Body of pancreas (tissue), 4 donors: ENCODE measurements around the gene BTBD18.

Experiments
- POLR2A ChIP-seq, 3 donors: fragments of 450-650 bp; IDR thresholded peaks; one replicate each; pipeline ENCODE4 v1.6.1; 2016; ENCODE audit warnings: antibody characterized with exemption in 3 of 3, mild to moderate bottlenecking in 2 of 3
- TF ChIP-seq, protein P1 (sequence below), 7 experiments: fragments of 450-650 bp in 4 of 7; fragments of 200-600 bp in 3 of 7; sonication (generic) in 3 of 7; IDR thresholded peaks; one replicate each; pipeline ENCODE4 v1.5.1; 2016 to 2019; ENCODE audit warnings: antibody characterized with exemption in 7 of 7

DNA sequence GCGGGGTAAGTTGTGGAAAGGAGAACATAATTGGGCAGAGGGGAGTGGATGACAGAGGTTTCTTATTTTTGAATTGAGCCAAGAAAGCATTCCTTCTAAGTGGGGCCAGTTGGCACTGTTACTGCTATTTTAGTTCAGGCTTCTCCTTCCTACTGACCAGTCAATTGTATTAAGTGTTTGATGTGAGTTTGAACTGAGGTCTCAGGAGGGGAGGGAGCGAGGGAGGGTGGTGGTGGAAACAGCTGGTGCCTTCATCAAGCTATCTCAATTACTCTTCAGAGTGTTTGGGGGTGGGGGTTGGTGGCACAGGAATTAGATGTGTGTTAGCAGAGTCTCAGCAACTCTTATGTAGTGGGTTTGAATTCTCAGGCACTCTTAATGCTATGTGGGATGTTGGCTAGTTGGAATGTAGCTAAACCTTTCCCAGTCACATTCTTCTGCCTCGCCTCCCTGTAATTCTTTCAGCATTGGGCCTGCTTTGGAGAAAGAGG is 24.5 kb upstream of the BTBD18 start:
- TF ChIP-seq, protein P1, sequence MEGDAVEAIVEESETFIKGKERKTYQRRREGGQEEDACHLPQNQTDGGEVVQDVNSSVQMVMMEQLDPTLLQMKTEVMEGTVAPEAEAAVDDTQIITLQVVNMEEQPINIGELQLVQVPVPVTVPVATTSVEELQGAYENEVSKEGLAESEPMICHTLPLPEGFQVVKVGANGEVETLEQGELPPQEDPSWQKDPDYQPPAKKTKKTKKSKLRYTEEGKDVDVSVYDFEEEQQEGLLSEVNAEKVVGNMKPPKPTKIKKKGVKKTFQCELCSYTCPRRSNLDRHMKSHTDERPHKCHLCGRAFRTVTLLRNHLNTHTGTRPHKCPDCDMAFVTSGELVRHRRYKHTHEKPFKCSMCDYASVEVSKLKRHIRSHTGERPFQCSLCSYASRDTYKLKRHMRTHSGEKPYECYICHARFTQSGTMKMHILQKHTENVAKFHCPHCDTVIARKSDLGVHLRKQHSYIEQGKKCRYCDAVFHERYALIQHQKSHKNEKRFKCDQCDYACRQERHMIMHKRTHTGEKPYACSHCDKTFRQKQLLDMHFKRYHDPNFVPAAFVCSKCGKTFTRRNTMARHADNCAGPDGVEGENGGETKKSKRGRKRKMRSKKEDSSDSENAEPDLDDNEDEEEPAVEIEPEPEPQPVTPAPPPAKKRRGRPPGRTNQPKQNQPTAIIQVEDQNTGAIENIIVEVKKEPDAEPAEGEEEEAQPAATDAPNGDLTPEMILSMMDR (IDR thresholded peaks at IDR 0.05) = no peak
- TF ChIP-seq POLR2A (IDR thresholded peaks at IDR 0.05) = no peak
